Mucosa of rectum (tissue), 2 donors: ENCODE results near the gene SLC22A7.

ENCODE experiments used
- H3K27ac ChIP-seq, 2 donors: one replicate each; pipeline ENCODE4 v1.7.0; 2013; ENCODE audit warnings: inconsistent platforms in 2 of 2, low read depth in 2 of 2, low read length in 2 of 2
- H3K27me3 ChIP-seq, 2 donors: one replicate each; pipeline ENCODE4 v1.7.0; 2013; ENCODE audit warnings: low read length in 2 of 2; ENCODE audit not compliant: control insufficient read depth in 2 of 2, insufficient read depth in 2 of 2
- H3K36me3 ChIP-seq, 2 donors: one replicate each; pipeline ENCODE4 v1.7.0; 2013; ENCODE audit warnings: low read length in 2 of 2; ENCODE audit not compliant: control insufficient read depth in 2 of 2, insufficient read depth in 2 of 2
- H3K4me1 ChIP-seq, 2 donors: one replicate each; pipeline ENCODE4 v1.7.0; 2013; ENCODE audit warnings: low read length in 2 of 2, mild to moderate bottlenecking in 1 of 2; ENCODE audit not compliant: control insufficient read depth in 2 of 2, insufficient read depth in 2 of 2
- H3K4me3 ChIP-seq, 2 donors: one replicate each; pipeline ENCODE4 v1.7.0; 2013; ENCODE audit warnings: low read length in 2 of 2
- H3K9ac ChIP-seq, 2 donors: one replicate each; pipeline ENCODE4 v1.7.0; 2013; ENCODE audit warnings: low read length in 2 of 2, low read depth in 1 of 2, mild to moderate bottlenecking in 1 of 2
- H3K9me3 ChIP-seq, 2 donors: one replicate each; pipeline ENCODE4 v1.7.0; 2013; ENCODE audit warnings: low read length in 2 of 2; ENCODE audit not compliant: control insufficient read depth in 2 of 2
- donor health status: healthy.
- donor health status: Normal muscosa, but diverticular disease.

SLC22A7 gene

DNA sequence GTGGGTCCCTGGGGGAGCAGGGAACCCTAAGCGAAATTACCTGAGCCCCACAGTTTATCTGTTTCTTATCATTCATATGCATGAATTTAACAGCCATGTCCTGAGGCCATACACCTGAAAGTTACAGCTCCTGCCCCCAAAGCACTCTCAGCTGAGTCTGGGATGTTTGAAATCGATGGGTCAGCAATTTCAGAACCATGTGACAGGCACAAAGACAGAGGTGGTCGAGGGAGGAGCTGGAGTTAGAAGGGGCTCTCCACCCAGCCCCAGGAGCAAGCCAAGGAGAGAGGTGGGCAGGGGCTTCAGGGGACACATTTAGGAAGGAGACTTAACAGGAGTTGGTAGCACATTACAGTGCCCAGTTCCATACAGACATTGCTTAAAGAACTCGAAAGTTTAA is 39.9 kb upstream of the SLC22A7 start:
- H3K9me3 ChIP-seq = no peaks in the 10 kb centered on the region
- H3K4me3 ChIP-seq = no peak overlapping the region
- H3K27me3 ChIP-seq = peaks cover 0 to 2% of the 10 kb centered on the region in 2 donors
- no peak overlapping the region for H3K9ac ChIP-seq
- H3K36me3 ChIP-seq = no peaks in the 10 kb centered on the region
- H3K27ac ChIP-seq = no peak overlapping the region
- H3K4me1 ChIP-seq = peaks cover under 1 to 3% of the 10 kb centered on the region in 2 donors

DNA sequence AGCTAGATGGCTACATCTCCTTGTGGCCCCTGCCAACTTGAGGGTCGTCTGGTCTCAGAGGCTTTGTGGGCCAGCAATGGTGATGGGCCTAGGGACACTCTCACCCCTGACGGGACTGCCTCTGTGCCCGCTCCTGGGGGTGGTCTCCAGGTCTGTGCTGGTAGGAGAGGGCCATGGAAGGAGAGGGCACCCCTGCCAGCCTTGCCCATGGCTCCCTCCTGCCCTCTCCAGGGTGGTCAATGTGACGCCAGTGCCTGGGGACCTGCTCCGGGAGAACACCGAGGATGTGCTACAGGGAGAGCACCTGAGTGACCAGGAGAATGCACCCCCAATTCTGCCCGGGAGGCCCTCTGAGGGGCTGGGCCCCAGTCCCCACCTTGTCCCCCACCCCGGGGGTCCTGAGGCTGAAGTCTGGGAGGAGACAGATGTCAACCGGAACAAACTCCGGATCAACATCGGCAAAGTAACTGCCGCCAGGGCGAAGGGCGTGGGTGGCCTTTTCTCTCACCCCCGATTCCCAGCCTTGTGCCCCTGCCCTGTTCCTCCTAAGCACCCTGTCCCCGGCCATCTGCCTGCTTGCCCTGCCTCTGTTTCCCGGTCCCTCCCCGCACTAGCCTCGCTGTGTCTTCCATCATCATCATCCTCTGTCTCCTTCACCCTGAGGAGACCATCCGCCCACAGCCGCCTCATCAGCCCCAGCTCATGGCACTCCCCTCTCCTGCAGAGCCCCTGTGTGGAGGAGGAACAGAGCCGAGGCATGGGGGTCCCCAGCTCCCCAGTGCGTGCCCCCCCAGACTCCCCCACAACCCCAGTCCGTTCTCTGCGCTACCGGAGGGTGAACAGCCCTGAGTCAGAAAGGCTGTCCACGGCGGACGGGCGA is 39.0 kb upstream of the SLC22A7 start:
- Histone ChIP-seq H3K4me1 (peaks cover 2 to 3% of the 10 kb centered on the region in 2 donors), H3K27me3 (no peaks in the 10 kb centered on the region), H3K36me3 (no peaks in the 10 kb centered on the region), H3K4me3 (no peak overlapping the region), H3K9ac (no peak overlapping the region), H3K9me3 (no peaks in the 10 kb centered on the region), H3K27ac (no peak overlapping the region)

DNA sequence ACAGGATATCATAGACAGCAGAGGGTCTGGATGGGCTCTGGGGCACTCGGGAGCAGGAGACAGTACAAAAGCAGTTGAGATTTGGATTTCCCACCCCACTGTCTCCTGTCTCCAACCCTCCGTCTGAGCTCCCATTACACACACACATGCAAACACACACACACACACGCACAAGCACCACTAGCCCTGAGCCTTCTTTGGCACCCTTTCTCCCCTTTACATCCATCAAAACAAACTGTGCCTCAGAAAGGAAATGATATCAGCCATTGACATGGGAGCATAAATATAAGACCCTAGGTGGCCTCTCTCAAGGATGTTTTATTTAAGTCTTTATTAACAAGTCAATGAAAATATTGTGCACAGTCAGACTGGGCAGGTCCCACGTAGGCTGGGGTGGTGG is 37.3 kb upstream of the SLC22A7 start:
- no peaks in the 10 kb centered on the region for H3K36me3 ChIP-seq
- H3K9me3 ChIP-seq = no peaks in the 10 kb centered on the region
- H3K4me1 ChIP-seq = peaks cover 2 to 3% of the 10 kb centered on the region in 2 donors
- no peak overlapping the region for H3K27ac ChIP-seq
- H3K9ac ChIP-seq = no peak overlapping the region
- no peak overlapping the region for H3K4me3 ChIP-seq
- no peaks in the 10 kb centered on the region for H3K27me3 ChIP-seq

DNA sequence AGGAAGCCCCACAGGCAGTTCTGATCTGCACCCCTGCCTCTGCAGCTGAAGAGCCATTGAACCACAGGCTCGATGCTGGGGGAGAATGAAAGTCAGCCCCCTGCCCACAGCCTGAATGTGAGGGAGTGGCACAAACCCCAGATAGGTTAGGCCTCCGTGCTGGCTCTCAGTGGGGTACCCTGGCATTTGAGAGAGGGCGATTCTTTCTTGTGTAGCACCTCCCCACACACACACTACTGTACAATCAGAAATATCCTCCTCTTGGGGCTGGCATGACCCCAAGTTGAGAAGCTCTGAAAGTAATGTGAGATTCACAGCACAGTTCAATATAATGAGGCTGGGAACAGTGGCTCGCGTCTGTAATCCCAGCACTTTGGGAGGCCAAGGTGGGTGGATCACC is 36.9 kb upstream of the SLC22A7 start:
- Histone ChIP-seq H3K36me3 (no peaks in the 10 kb centered on the region), H3K4me3 (no peak overlapping the region), H3K9ac (no peak overlapping the region), H3K9me3 (no peaks in the 10 kb centered on the region), H3K27me3 (no peaks in the 10 kb centered on the region), H3K4me1 (peaks cover 2 to 3% of the 10 kb centered on the region in 2 donors), H3K27ac (no peak overlapping the region)

DNA sequence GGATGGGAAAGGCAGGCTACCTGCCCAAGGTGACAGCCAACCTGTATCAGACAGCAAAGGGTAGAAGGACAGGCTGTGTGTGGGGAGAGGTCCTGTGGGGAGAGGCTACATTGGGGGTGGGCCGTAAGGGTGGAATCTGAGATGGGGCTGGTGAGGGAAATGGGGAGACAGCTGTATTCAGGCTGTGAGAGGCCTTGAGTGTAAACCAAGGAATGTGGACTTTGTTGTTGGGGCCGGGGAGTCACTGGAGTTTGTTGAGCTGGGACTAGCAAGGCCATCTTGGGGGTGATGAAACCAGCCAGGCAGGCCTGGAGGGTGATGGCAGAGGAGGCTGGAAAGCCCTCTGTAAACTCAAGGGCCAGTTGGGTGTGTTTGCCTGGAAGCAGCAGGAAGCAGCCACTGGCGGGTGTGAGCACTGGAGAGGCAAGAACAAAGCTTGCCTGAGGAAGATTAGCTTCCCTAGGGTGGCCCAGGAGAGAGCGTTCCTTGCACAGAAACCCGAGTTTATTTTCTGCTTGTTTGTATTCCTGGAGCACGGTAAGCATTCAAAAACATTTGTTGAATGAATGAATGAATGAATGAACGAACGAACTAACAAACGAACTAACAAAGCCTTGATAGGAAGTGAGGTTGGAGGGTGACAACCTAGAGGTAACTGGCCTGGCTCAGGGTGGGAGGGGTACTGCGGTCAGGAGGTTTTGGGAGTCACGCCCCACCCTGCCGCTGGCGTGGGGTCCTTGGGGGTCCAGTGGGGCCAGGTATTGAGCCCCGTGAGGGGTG is 35.9 kb upstream of the SLC22A7 start:
- Histone ChIP-seq H3K27me3 (no peaks in the 10 kb centered on the region), H3K9me3 (no peaks in the 10 kb centered on the region), H3K36me3 (no peaks in the 10 kb centered on the region), H3K4me3 (no peak overlapping the region), H3K9ac (no peak overlapping the region), H3K4me1 (peaks cover 4 to 5% of the 10 kb centered on the region in 2 donors), H3K27ac (no peak overlapping the region)

DNA sequence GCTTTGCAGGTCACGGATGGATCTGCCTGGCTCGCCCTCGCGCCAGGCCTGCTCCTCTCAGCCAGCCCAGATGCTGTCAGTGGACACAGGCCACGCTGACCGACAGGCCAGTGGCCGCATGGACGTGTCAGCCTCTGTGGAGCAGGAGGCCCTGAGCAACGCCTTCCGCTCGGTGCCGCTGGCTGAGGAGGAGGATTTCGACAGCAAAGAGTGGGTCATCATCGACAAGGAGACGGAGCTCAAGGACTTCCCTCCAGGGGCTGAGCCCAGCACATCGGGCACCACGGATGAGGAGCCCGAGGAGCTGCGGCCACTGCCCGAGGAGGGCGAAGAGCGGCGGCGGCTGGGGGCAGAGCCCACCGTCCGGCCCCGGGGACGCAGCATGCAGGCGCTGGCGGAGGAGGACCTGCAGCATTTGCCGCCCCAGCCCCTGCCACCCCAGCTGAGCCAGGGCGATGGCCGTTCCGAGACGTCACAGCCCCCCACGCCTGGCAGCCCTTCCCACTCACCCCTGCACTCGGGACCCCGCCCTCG is 35.2 kb upstream of the SLC22A7 start:
- Histone ChIP-seq H3K4me3 (no peak overlapping the region), H3K27me3 (no peaks in the 10 kb centered on the region), H3K36me3 (no peaks in the 10 kb centered on the region), H3K27ac (no peak overlapping the region), H3K9me3 (no peaks in the 10 kb centered on the region), H3K9ac (peak overlapping the region in 1 of 2 donors; percentile 3), H3K4me1 (peaks cover 10 to 11% of the 10 kb centered on the region in 2 donors)

DNA sequence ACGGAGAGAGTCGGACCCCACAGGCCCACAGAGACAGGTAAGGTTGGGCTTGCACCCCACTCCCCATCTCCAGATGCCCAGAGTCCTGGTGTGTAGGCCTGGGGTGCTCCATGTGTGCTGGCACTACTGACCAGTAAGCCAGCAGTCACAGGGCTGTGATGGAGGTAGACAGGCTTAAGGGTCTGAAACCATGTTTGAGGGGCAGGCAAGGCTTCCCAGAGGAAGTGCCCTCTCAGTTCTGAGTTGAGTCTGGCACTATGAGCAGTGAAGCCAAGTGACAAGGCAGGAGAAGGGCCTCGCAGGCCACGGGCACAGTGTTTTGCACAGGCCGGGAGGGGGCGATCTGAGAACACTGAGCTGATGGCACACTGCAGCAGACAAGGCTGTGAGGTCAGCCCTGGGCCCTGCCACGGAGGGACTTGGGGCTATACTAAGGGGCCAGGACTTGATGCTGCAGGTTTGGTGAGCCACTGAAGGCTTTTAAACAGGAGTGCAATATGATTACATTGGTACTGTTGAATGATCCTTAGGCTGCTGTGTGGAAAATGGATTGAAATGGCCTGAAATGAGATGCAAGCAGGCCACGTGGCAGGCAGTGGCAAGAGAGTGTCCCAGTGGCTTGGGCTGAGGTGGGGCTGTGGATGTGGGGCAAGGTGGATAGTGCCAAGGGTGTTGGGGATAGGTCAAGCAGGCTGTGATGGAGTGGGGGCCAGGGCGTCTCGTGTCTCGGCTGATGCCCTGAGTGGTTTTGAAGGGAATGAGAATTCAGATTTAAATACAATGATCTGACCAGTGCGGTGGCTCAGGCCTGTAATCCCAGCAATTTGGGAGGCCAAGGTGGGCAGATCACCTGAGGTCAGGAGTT is 34.5 kb upstream of the SLC22A7 start:
- Histone ChIP-seq H3K4me3 (no peak overlapping the region), H3K27me3 (peaks cover 0 to 3% of the 10 kb centered on the region in 2 donors), H3K9me3 (no peaks in the 10 kb centered on the region), H3K27ac (no peak overlapping the region), H3K9ac (peak overlapping the region in 1 of 2 donors; percentile 3), H3K4me1 (peaks cover 17 to 18% of the 10 kb centered on the region in 2 donors), H3K36me3 (no peaks in the 10 kb centered on the region)

DNA sequence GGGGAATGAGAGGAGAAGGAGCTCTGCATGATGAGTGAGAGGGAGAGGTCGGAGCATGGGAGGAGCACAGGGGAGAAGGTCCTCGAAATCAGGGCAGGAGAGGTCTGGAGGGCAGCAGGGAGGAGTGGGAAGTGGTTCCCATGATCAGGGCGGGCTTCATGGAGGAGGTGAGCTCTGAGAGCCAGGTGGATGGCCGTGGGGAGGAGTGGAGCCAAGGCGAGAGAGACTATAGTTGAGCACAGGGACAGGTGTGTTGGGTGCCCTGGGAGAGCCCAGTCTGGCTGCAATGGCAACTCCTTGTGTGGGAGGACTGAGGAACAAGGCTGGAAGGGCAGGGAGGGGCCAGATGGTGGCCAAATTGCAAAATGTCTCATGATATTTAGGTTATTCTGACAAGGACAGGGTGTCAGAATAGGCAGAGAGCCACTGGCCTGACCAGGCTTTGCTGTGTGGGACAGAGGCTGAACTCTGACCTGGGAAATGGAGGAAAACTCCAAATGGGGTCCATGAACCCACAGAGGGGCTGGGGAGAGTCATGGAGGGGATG is 33.4 kb upstream of the SLC22A7 start:
- Histone ChIP-seq H3K27me3 (peaks cover 0 to 3% of the 10 kb centered on the region in 2 donors), H3K9ac (no peak overlapping the region), H3K27ac (no peak overlapping the region), H3K9me3 (no peaks in the 10 kb centered on the region), H3K4me1 (peaks cover 27 to 29% of the 10 kb centered on the region in 2 donors), H3K36me3 (no peaks in the 10 kb centered on the region), H3K4me3 (no peak overlapping the region)

DNA sequence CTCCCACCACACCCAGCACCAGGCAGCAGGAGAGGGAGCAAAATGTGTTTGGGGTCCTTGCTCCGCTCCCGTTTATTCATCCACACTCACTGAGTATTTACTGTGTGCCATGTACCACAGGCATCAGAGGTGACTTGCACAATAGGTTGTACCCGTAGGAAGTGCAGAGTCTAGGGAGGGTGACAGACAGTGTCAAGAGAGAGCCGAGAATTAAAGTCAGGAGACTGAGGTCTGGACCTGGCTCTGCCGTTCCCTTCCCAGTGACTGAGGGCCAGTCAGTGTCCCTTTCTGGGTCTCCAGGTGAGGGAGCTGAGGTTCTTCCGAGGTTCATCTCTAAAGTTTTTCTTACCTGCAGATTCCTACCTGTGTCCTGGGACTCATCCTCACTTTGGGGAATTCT is 32.5 kb upstream of the SLC22A7 start:
- no peak overlapping the region for H3K4me3 ChIP-seq
- peaks cover 32 to 36% of the 10 kb centered on the region in 2 donors for H3K4me1 ChIP-seq
- no peaks in the 10 kb centered on the region for H3K36me3 ChIP-seq
- H3K27me3 ChIP-seq = peaks cover 0 to 3% of the 10 kb centered on the region in 2 donors
- no peak overlapping the region for H3K9ac ChIP-seq
- H3K9me3 ChIP-seq = no peaks in the 10 kb centered on the region
- H3K27ac ChIP-seq = no peak overlapping the region
